Adipocyte (in vitro differentiated cells): Measurements from ENCODE around the gene ST3GAL5.

Source experiments
- DNase-seq: peaks from one replicate; pipeline ENCODE4 v3.0.0-alpha.2; 2015; ENCODE audit warnings: low read depth
- H3K27me3 ChIP-seq: replicated peaks from 2 replicates; pipeline ENCODE4 v1.7.0; 2013; ENCODE audit warnings: mild to moderate bottlenecking, low read length, moderate library complexity; ENCODE audit not compliant: control insufficient read depth, insufficient read depth
- H3K36me3 ChIP-seq: 2 replicates; pipeline ENCODE4 v1.7.0; 2013; ENCODE audit warnings: low read length, mild to moderate bottlenecking, moderate library complexity; ENCODE audit not compliant: control insufficient read depth, insufficient read depth, severe bottlenecking
- H3K4me1 ChIP-seq: 2 replicates; pipeline ENCODE4 v1.7.0; 2013; ENCODE audit warnings: mild to moderate bottlenecking, low read length, moderate library complexity; ENCODE audit not compliant: control insufficient read depth, insufficient read depth
- H3K4me3 ChIP-seq: 2 replicates; pipeline ENCODE4 v1.7.0; 2013; ENCODE audit warnings: mild to moderate bottlenecking, low read length, moderate library complexity
- H3K9ac ChIP-seq: 2 replicates; pipeline ENCODE4 v1.7.0; 2013; ENCODE audit warnings: mild to moderate bottlenecking, low read length, moderate library complexity
- H3K9me3 ChIP-seq: 2 replicates; pipeline ENCODE4 v1.7.0; 2013; ENCODE audit warnings: mild to moderate bottlenecking, low read length, moderate library complexity; ENCODE audit not compliant: control insufficient read depth

ST3GAL5 gene

GRCh38 chr2:85914922-85915321, 26.1 kb upstream of the ST3GAL5 start:
- Histone ChIP-seq H3K4me1 (peaks cover 60% of the 10 kb centered on the region), H3K4me3 (no peak overlapping the region), H3K9me3 (no peaks in the 10 kb centered on the region), H3K9ac (no peak overlapping the region), H3K36me3 (no peaks in the 10 kb centered on the region), H3K27me3 (no peaks in the 10 kb centered on the region)
- DNase-seq = no peak

GRCh38 chr2:85913884-85914881, 25.4 kb upstream of the ST3GAL5 start:
- H3K27me3 ChIP-seq = no peaks in the 10 kb centered on the region
- DNase-seq = peak; percentile 59
- no peaks in the 10 kb centered on the region for H3K9me3 ChIP-seq
- no peak overlapping the region for H3K9ac ChIP-seq
- H3K36me3 ChIP-seq = no peaks in the 10 kb centered on the region
- H3K4me1 ChIP-seq = peaks cover 56% of the 10 kb centered on the region
- no peak overlapping the region for H3K4me3 ChIP-seq

- Histone ChIP-seq H3K4me1 (peaks cover 66% of the 10 kb centered on the region), H3K9me3 (no peaks in the 10 kb centered on the region), H3K36me3 (no peaks in the 10 kb centered on the region), H3K9ac (peak overlapping the region; percentile 63), H3K4me3 (no peak overlapping the region), H3K27me3 (no peaks in the 10 kb centered on the region)
- DNase-seq = peak; percentile 79
Observed at GRCh38 chr2:85911814-85912692, 23.3 kb upstream of the ST3GAL5 start.

GRCh38 chr2:85911097-85911496, 22.3 kb upstream of the ST3GAL5 start:
- H3K27me3 ChIP-seq = no peaks in the 10 kb centered on the region
- no peaks in the 10 kb centered on the region for H3K9me3 ChIP-seq
- no peak for DNase-seq
- no peak overlapping the region for H3K4me3 ChIP-seq
- H3K9ac ChIP-seq = peak overlapping the region; percentile 63
- no peaks in the 10 kb centered on the region for H3K36me3 ChIP-seq
- peaks cover 69% of the 10 kb centered on the region for H3K4me1 ChIP-seq

- no peak overlapping the region for H3K4me3 ChIP-seq
- no peak overlapping the region for H3K9ac ChIP-seq
- no peaks in the 10 kb centered on the region for H3K36me3 ChIP-seq
- DNase-seq = no peak
- peaks cover 63% of the 10 kb centered on the region for H3K4me1 ChIP-seq
- H3K27me3 ChIP-seq = no peaks in the 10 kb centered on the region
- H3K9me3 ChIP-seq = no peaks in the 10 kb centered on the region
Observed at GRCh38 chr2:85909005-85909404, 20.2 kb upstream of the ST3GAL5 start.

- no peak for DNase-seq
- Histone ChIP-seq H3K27me3 (no peaks in the 10 kb centered on the region), H3K4me3 (no peak overlapping the region), H3K9ac (no peak overlapping the region), H3K4me1 (peaks cover 58% of the 10 kb centered on the region), H3K9me3 (no peaks in the 10 kb centered on the region), H3K36me3 (no peaks in the 10 kb centered on the region)
Observed at GRCh38 chr2:85908506-85908905, 19.7 kb upstream of the ST3GAL5 start.

- Histone ChIP-seq H3K4me3 (no peak overlapping the region), H3K27me3 (no peaks in the 10 kb centered on the region), H3K4me1 (peaks cover 52% of the 10 kb centered on the region), H3K36me3 (no peaks in the 10 kb centered on the region), H3K9ac (no peak overlapping the region), H3K9me3 (no peaks in the 10 kb centered on the region)
- no peak for DNase-seq
Observed at GRCh38 chr2:85907671-85908157, 18.9 kb upstream of the ST3GAL5 start.

- Histone ChIP-seq H3K9me3 (no peaks in the 10 kb centered on the region), H3K9ac (no peak overlapping the region), H3K4me3 (no peak overlapping the region), H3K27me3 (no peaks in the 10 kb centered on the region), H3K36me3 (no peaks in the 10 kb centered on the region), H3K4me1 (peaks cover 49% of the 10 kb centered on the region)
- DNase-seq = no peak
Observed at GRCh38 chr2:85906748-85907147, 18.0 kb upstream of the ST3GAL5 start.

- Histone ChIP-seq H3K27me3 (no peaks in the 10 kb centered on the region), H3K36me3 (no peaks in the 10 kb centered on the region), H3K4me1 (peaks cover 40% of the 10 kb centered on the region), H3K9ac (peak overlapping the region; percentile 64), H3K4me3 (no peak overlapping the region), H3K9me3 (no peaks in the 10 kb centered on the region)
- no peak for DNase-seq
Observed at GRCh38 chr2:85905891-85906290, 17.1 kb upstream of the ST3GAL5 start.

GRCh38 chr2:85905187-85905666, 16.4 kb upstream of the ST3GAL5 start:
- Histone ChIP-seq H3K4me3 (peak overlapping the region; percentile 12), H3K9me3 (no peaks in the 10 kb centered on the region), H3K9ac (peak overlapping the region; percentile 64), H3K27me3 (no peaks in the 10 kb centered on the region), H3K4me1 (peaks cover 35% of the 10 kb centered on the region), H3K36me3 (no peaks in the 10 kb centered on the region)
- DNase-seq = peak; percentile 46

- H3K4me1 ChIP-seq = peaks cover 33% of the 10 kb centered on the region
- H3K9ac ChIP-seq = no peak overlapping the region
- no peaks in the 10 kb centered on the region for H3K36me3 ChIP-seq
- no peak overlapping the region for H3K4me3 ChIP-seq
- no peak for DNase-seq
- no peaks in the 10 kb centered on the region for H3K27me3 ChIP-seq
- no peaks in the 10 kb centered on the region for H3K9me3 ChIP-seq
Observed at GRCh38 chr2:85903849-85904248, 15.1 kb upstream of the ST3GAL5 start.
